ENCODE measurements around the gene TMEM255B.

The TMEM255B gene

DNA sequence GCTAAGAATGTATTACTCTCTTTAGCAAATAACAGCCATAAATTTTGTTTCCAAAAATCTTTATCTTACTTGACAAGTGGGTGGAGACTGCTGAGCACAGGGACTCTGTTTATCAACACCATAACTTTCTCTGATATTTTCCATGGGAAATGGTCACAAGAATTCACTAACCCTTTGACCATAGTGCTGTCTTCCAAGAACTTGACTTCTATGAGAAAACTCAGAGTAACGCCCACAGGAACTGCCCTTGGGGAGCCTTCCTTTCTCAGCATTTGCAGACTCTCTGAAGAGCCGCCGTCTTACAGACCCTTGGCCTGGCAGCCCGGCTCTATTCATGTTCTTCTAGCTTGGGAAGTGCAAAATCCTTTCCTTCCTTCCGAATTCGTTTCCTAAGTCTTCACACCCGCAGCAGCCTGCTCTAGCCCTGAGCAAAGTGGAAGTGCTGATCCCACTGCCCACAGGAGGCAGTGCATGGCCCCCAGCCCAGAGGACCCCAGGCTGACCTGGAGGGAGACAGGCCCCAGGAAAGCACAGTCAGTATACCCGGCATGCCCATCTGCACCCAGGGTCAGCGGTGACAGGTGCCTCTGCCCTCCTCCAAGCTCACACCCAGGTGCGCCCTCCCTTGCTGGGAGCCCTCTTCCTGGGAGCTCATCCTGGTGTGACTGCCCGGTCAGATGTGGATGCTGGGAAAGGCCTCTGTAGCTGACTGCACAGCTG is 94.7 kb downstream of the TMEM255B start:
- no peak for DNase-seq (ENCODE audit: low spot score)
- TF ChIP-seq, protein P1, sequence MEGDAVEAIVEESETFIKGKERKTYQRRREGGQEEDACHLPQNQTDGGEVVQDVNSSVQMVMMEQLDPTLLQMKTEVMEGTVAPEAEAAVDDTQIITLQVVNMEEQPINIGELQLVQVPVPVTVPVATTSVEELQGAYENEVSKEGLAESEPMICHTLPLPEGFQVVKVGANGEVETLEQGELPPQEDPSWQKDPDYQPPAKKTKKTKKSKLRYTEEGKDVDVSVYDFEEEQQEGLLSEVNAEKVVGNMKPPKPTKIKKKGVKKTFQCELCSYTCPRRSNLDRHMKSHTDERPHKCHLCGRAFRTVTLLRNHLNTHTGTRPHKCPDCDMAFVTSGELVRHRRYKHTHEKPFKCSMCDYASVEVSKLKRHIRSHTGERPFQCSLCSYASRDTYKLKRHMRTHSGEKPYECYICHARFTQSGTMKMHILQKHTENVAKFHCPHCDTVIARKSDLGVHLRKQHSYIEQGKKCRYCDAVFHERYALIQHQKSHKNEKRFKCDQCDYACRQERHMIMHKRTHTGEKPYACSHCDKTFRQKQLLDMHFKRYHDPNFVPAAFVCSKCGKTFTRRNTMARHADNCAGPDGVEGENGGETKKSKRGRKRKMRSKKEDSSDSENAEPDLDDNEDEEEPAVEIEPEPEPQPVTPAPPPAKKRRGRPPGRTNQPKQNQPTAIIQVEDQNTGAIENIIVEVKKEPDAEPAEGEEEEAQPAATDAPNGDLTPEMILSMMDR (IDR thresholded peaks at IDR 0.05; ENCODE audit: extremely low read depth, insufficient read depth, missing control alignments): no peak
- in situ Hi-C loops (cut with MboI; ENCODE audit: low pct_unique_long_range_greater_than_20kb, low sequenced_read_pairs, unreplicated experiment): no loop called here

DNA sequence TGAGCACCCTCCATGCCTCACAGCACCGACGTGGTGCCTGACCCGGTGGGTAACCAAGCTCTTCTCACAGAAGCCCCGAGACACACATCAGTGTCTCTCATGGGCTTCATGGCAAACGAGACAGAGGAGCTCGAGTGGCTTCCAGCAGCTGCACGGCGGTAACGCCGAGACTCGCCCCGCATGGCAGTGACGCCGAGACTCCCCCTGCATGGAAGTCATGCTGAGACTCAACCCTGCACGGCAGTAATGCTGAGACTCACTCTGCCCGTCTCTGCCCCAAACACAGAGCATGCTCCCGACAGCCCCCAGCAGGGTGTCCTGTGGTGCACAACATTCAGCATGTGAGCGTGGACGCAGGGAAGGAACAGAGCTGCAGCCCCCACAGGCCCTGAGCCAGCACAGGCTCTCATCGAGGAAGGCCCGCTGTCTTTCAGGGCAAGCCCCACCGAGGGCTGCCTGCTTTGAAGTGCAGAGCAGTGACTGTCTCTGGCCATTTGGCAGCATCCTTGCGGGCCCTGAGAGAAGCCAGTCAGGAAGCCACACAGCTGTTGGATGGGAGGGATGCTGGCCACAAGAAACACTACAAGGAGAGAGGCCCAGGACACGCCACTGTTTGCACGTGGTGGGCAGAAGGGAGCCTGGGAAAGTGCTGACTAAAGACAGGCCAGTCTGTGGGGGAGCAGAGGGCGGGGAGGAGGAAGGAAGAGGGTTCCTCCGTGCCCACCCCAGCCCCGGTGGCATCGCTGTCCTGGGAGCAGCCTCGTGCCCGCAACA is 95.4 kb downstream of the TMEM255B start:
- DNase-seq (ENCODE audit: low spot score): no peak
- in situ Hi-C loops (cut with MboI; ENCODE audit: low pct_unique_long_range_greater_than_20kb, low sequenced_read_pairs, unreplicated experiment): no loop called here
- TF ChIP-seq, protein P1 (IDR thresholded peaks at IDR 0.05; ENCODE audit: extremely low read depth, insufficient read depth, missing control alignments): no peak

DNA sequence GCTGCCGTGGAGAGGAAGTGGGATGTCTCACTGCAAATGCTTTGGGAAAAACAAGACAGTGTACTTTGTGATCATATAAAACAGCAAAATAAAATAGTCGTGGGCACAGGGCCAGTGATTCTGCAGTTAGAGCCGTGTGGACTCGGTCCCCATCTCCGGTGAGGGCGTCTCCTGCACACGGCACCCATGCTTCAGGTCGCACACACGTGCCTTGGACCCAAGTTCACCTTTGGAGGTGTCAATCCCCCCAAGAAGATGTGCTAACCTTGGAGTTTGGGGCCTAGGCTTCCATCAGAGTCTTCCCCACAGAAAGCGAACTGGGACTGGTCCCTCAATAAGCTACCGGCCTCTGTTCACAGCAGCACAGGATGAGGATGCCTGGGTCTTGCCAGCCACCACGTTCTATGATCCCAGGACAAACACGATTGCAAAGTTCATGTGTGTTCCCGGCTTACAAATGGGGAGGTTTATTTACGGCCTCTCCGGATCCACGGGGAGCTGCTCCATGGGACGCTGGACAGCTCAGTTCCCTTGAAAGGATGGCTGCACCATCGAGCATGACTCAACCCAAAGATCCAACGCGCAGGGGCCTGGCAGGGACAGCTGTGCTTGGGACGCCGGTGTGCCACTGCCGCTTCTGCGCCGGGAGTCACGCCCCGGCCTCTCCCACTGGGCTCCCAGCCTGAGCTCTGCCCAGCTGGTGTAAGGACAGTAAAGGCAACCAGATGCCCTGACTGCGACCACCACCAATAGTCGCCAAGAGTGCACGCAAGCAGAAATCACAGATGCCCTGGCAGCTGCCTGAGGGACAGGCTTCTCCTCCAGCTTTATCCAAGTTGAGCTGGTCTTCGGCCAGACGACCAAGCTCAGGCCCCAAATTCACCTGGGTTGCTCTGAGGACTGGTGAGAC is 96.2 kb downstream of the TMEM255B start:
- in situ Hi-C loops (cut with MboI; ENCODE audit: low pct_unique_long_range_greater_than_20kb, low sequenced_read_pairs, unreplicated experiment): no loop called here
- TF ChIP-seq, protein P1 (IDR thresholded peaks at IDR 0.05; ENCODE audit: extremely low read depth, insufficient read depth, missing control alignments): no peak
- no peak for DNase-seq (ENCODE audit: low spot score)

DNA sequence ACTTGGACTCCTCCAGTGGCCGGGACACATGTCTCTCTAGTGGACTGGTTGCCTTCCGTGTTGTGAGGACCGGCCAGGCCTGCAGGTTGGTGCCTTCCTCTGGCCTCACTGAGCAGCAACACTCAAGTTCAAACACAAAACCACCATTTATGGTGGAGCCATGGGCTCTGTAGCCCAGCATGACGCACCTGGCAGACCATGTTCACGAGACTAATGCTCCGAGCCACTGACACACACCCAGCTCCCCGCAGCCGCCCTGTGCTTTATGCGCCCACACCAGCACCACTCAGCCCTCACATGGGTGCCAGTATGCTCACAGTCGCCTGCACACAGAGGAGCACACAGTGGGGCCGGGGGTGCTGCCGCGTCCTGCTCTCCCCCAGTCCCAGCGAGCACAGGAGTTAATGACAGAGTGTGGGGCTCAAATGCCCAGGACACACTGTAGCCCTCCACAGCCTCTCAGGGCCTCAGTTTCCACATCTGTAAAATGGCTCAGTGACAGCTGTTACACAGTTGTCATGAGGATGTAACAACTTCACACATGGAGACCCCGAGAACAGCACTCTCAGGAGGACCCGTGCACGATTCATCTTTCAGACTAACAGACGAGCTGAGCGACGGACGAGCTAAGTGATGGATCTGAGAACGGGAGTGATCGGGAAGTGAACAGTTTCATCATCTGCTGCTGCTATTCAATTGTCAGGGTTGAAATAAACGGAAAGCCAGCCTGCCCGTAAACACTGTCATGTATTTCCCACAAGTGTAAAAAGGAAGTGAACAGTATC is 97.1 kb downstream of the TMEM255B start:
- in situ Hi-C loops (cut with MboI; ENCODE audit: low pct_unique_long_range_greater_than_20kb, low sequenced_read_pairs, unreplicated experiment): no loop called here
- DNase-seq (ENCODE audit: low spot score): no peak
- TF ChIP-seq, protein P1 (IDR thresholded peaks at IDR 0.05; ENCODE audit: extremely low read depth, insufficient read depth, missing control alignments): no peak

DNA sequence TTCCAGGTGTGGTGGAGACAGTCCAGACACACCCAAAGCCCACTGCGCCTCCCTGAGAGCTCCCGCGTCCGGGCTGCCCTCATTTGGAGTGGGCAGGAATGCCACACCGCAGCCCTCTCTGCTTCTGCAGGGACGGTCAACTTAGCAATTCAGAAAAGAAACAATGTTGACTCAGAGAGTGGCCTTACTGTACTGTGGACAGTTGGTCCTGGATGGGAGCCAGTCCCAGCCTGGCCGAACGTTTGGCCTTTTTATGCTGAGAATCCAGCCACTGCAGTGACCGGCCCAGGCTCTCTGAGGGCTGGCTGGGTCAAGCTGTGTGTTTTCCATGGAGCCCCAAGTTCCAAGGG is 97.7 kb downstream of the TMEM255B start:
- in situ Hi-C loops (cut with MboI; ENCODE audit: low pct_unique_long_range_greater_than_20kb, low sequenced_read_pairs, unreplicated experiment): no loop called here
- no peak for DNase-seq (ENCODE audit: low spot score)
- TF ChIP-seq, protein P1 (IDR thresholded peaks at IDR 0.05; ENCODE audit: extremely low read depth, insufficient read depth, missing control alignments): no peak

Data from GM13977 (cell line).